ENCODE results near the gene TTYH3.

TTYH3 gene

DNA sequence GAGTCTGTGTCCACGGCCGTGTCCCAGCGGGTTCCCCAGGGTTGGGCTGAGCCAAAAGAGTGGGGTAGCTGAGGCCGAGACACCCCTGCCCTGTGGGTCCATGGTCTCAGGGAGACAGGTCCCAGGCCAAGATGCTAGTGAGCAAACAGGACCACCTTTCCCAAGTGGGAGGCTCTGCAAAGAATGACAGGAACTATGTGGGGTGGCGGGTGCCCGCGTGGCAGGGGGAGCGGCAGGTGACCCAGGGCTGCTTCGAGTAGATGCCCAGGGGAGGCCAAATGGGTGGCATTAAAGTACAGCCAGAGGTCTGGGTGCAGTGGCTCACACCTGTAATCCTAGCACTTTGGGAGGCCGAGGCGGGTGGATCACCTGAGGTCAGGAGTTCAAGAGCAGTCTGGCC, 18.2 kb downstream of the TTYH3 start:
- TF ChIP-seq, protein P1, sequence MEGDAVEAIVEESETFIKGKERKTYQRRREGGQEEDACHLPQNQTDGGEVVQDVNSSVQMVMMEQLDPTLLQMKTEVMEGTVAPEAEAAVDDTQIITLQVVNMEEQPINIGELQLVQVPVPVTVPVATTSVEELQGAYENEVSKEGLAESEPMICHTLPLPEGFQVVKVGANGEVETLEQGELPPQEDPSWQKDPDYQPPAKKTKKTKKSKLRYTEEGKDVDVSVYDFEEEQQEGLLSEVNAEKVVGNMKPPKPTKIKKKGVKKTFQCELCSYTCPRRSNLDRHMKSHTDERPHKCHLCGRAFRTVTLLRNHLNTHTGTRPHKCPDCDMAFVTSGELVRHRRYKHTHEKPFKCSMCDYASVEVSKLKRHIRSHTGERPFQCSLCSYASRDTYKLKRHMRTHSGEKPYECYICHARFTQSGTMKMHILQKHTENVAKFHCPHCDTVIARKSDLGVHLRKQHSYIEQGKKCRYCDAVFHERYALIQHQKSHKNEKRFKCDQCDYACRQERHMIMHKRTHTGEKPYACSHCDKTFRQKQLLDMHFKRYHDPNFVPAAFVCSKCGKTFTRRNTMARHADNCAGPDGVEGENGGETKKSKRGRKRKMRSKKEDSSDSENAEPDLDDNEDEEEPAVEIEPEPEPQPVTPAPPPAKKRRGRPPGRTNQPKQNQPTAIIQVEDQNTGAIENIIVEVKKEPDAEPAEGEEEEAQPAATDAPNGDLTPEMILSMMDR (IDR thresholded peaks at IDR 0.05; ENCODE audit: extremely low read depth, insufficient read depth, missing control alignments) = no peak
- no peak for DNase-seq (ENCODE audit: low spot score)
- in situ Hi-C loops (cut with MboI; ENCODE audit: low pct_unique_long_range_greater_than_20kb, low sequenced_read_pairs, unreplicated experiment) = no loop called here

DNA sequence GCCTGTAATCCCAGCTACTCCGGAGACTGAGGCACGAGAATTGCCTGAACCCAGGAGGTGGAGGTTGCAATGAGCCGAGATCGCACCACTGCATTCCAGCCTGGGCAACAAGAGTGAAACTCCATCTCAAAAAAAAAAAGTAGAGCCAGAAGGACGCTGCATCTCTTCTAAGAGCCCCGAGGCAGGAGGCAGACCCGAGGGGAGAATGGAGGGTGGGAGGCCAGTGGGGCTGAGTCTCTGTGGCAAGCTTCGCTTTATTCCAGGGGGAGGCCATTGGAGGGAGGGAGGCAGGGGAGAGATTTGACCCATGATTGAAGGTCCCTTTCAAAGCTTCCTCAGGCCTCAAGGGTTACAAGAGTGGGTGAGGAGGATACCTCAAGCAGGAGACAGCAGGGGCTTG, 18.7 kb downstream of the TTYH3 start:
- TF ChIP-seq, protein P1 (IDR thresholded peaks at IDR 0.05; ENCODE audit: extremely low read depth, insufficient read depth, missing control alignments) = no peak
- in situ Hi-C loops (cut with MboI; ENCODE audit: low pct_unique_long_range_greater_than_20kb, low sequenced_read_pairs, unreplicated experiment) = no loop called here

GRCh38 chr7:2651336-2651735, 19.6 kb downstream of the TTYH3 start:
- no peak for DNase-seq (ENCODE audit: low spot score)
- TF ChIP-seq, protein P1 (IDR thresholded peaks at IDR 0.05; ENCODE audit: extremely low read depth, insufficient read depth, missing control alignments) = peak; percentile 32
- in situ Hi-C loops (cut with MboI; ENCODE audit: low pct_unique_long_range_greater_than_20kb, low sequenced_read_pairs, unreplicated experiment) = no loop called here

More for the DNA sequence above, 18.7 kb downstream of the TTYH3 start:
- no peak for DNase-seq (ENCODE audit: low spot score)

DNA sequence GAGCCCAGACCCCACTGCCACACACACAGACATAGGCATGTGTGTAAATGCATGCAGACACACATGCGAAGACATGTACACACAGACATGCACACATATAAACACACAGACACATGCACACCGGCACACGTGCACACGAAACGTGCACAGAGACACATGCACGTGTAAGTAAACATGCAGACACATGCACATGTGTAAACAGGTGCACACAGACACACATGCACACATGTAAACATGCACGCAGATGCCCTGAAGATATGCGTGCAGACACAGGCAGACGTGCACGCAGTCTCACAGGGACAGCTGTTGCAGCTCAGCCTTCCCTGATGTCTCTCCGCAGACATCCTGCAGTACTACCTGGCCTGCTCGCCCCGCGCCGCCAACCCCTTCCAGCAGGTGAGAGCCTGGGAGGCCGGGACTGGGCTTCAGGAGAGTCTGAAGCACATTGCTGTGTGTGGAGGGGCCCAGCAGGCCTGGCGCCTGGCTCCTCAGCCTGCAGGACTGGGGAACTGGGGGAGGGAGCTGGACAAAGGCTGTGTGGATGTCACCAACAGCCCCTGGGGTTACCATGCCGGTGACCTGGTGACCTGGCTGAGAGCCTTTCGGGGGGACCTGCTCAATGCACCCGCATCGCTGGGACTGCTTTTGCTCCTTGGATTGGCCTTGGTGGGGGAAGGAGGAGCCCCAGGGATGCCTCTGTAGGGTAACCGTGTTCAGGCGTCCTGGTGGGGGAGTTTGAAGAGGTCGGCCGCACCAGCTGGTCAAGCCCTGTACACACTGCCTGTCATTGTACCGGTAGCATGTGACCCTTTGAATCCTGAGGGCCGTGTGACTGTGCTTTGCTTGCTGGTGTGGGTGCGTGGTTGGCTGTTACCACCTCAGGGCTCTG, 20.3 kb downstream of the TTYH3 start:
- TF ChIP-seq, protein P1 (IDR thresholded peaks at IDR 0.05; ENCODE audit: extremely low read depth, insufficient read depth, missing control alignments) = no peak
- in situ Hi-C loops (cut with MboI; ENCODE audit: low pct_unique_long_range_greater_than_20kb, low sequenced_read_pairs, unreplicated experiment) = no loop called here

DNA sequence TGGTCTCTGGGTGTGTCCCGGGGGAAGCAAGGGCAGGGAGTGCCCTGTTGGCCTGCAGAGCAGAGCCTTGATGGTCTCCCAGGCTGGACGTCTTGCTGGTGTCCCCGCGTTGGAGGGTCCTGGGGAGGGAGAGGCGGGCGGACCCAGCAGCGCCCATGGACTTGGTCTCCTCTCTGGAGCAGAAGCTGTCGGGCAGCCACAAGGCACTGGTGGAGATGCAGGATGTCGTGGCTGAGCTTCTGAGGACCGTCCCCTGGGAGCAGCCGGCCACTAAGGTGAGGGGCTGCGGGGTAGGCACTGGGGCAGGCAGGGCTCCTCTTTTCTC, 20.9 kb downstream of the TTYH3 start:
- TF ChIP-seq, protein P1 (IDR thresholded peaks at IDR 0.05; ENCODE audit: extremely low read depth, insufficient read depth, missing control alignments) = no peak
- in situ Hi-C loops (cut with MboI; ENCODE audit: low pct_unique_long_range_greater_than_20kb, low sequenced_read_pairs, unreplicated experiment) = no loop called here
- DNase-seq (ENCODE audit: low spot score) = no peak

More for the DNA sequence above, 20.3 kb downstream of the TTYH3 start:
- DNase-seq (ENCODE audit: low spot score) = no peak

DNA sequence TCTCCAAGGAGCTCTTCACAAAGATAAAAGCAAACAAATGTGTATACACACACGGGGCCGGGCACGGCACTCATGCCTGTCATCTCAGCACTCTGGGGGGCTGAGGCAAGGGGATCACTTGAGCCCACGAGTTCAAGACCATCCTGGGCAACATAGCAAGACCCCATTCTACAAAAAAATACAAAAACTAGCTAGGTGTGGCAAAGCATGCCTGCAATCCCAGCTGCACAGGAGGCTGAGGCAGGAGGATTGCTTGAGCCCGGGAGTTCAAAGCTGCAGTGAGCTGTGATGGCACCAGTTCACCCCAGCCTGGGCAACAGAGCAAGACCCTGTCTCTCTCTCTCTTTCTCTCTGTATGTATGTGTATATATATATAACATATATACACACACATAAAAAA, 22.3 kb downstream of the TTYH3 start:
- DNase-seq (ENCODE audit: low spot score) = no peak
- TF ChIP-seq, protein P1 (IDR thresholded peaks at IDR 0.05; ENCODE audit: extremely low read depth, insufficient read depth, missing control alignments) = no peak
- in situ Hi-C loops (cut with MboI; ENCODE audit: low pct_unique_long_range_greater_than_20kb, low sequenced_read_pairs, unreplicated experiment) = no loop called here
